Stomach smooth muscle (tissue), 2 donors: ENCODE results near the gene DNAJA3.

Experiments
- H3K27ac ChIP-seq: one replicate; pipeline ENCODE4 v1.7.0; 2013; ENCODE audit warnings: mild to moderate bottlenecking, low read length, inconsistent platforms
- H3K27me3 ChIP-seq, 2 donors: one replicate each; pipeline ENCODE4 v1.7.0; 2013; ENCODE audit warnings: low read length in 2 of 2; ENCODE audit not compliant: insufficient read depth in 2 of 2, control insufficient read depth in 1 of 2
- H3K36me3 ChIP-seq, 2 donors: one replicate each; pipeline ENCODE4 v1.7.0; 2013; ENCODE audit warnings: low read length in 2 of 2; ENCODE audit not compliant: control insufficient read depth in 2 of 2, insufficient read depth in 2 of 2
- H3K4me1 ChIP-seq: one replicate; pipeline ENCODE4 v1.7.0; 2013; ENCODE audit warnings: low read length; ENCODE audit not compliant: control insufficient read depth, insufficient read depth
- H3K4me3 ChIP-seq, 2 donors: one replicate each; pipeline ENCODE4 v1.7.0; 2013; ENCODE audit warnings: low read length in 2 of 2
- H3K9ac ChIP-seq, 2 donors: one replicate each; pipeline ENCODE4 v1.7.0; 2013; ENCODE audit warnings: low read length in 2 of 2, mild to moderate bottlenecking in 1 of 2
- H3K9me3 ChIP-seq, 2 donors: one replicate each; pipeline ENCODE4 v1.7.0; 2013; ENCODE audit warnings: low read length in 2 of 2; ENCODE audit not compliant: control insufficient read depth in 2 of 2
- donor health status: healthy.
- donor health status: Pancreatic carcinoma.

The DNAJA3 gene

DNA sequence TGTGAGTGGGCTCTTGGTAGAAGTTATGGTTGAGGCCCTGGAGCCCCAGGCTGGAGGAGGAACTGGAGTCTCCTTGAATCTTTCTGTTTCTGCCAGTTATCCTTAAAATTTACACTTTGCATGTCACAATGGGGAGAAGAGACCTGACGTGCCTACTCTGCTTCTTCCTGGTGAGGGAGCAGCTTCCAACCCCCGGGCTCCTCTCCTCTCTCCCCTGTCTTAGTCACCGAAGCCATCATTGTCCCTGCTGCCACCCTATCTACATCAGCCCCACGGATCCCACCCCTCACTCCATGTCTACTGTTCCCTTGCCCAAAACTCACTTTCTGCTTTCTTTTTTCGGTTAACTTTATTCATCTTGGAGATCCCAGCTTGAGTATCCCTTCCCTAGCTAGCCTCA, 17.6 kb downstream of the DNAJA3 start:
- Histone ChIP-seq H3K9me3 (no peaks in the 10 kb centered on the region), H3K36me3 (peaks cover 62% of the 10 kb centered on the region in 2 donors), H3K4me1 (no peaks in the 10 kb centered on the region), H3K27me3 (no peaks in the 10 kb centered on the region), H3K4me3 (no peak overlapping the region), H3K9ac (no peak overlapping the region), H3K27ac (no peak overlapping the region)

DNA sequence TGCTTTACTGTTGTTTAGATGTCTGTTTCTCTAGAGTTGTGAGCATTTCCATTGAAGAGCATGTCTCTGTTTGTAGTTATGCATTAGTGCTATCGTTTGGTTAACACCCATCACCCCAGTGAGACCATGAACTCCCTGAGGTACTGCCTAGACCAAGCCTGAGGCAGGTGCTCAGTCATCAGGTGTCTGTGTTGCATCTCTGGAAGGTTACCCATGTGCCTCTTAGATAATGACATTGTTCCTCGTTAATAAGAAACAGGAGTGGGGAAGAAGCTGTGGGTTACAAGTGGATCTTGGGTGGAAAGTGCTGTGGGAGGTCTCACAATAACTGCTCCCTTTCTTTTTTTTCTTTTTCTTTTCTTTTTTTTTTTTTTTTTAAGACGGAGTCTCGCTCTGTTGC, 18.3 kb downstream of the DNAJA3 start:
- no peaks in the 10 kb centered on the region for H3K9me3 ChIP-seq
- peaks cover 62 to 66% of the 10 kb centered on the region in 2 donors for H3K36me3 ChIP-seq
- no peaks in the 10 kb centered on the region for H3K27me3 ChIP-seq
- no peak overlapping the region for H3K27ac ChIP-seq
- no peak overlapping the region for H3K9ac ChIP-seq
- no peaks in the 10 kb centered on the region for H3K4me1 ChIP-seq
- no peak overlapping the region for H3K4me3 ChIP-seq

DNA sequence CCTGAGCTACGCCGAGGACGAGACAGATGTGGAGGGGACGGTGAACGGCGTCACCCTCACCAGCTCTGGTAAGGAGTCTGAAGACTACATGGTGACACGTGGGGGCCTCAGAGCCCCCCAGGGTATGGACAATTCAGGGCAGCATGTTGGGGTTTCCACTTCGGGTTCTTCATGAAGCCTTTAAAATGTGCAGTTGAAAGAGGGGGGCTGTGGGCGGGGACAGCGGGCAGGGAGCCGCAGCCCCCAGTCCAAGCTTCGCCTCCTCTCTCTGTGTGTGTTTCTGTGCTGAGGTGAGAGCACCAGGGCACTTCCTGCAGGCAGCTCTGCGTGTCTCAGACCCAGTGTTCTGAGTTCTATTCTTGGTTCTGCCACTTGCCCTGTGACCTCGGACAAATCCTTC, 24.8 kb downstream of the DNAJA3 start:
- Histone ChIP-seq H3K36me3 (peaks cover 50 to 58% of the 10 kb centered on the region in 2 donors), H3K27ac (no peak overlapping the region), H3K4me1 (no peaks in the 10 kb centered on the region), H3K4me3 (no peak overlapping the region), H3K9ac (no peak overlapping the region), H3K27me3 (no peaks in the 10 kb centered on the region), H3K9me3 (no peaks in the 10 kb centered on the region)

DNA sequence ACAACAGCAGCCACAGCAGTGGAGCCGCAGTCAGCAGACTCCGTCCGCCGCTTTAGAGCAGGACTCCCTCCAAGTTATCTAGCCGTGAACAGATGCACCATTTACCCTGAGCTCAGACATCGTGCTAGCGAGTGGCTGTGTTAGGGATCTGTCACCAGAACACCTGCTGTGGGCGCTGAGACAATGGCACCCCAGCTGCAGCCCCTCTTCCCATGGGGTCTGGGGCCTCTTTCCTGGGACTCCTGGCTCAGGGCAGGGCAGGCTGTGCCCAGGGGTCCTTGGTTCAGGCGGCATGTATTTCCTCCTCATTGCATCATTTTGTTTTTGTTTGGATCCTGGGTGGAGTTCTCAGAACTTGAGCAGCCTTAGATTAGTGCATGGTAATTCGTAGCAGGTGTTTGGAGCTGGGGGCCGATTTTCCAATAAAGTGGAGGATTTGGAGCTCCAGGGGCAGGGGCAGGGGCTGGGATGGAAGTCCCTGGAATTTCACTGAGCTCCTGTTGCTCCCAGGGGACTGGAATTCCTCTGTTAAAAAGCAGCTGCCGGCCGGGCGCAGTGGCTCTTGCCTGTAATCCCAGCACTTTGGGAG, 25.4 kb downstream of the DNAJA3 start:
- Histone ChIP-seq H3K9ac (no peak overlapping the region), H3K4me3 (no peak overlapping the region), H3K27ac (no peak overlapping the region), H3K27me3 (no peaks in the 10 kb centered on the region), H3K9me3 (no peaks in the 10 kb centered on the region), H3K4me1 (no peaks in the 10 kb centered on the region), H3K36me3 (peaks cover 55 to 59% of the 10 kb centered on the region in 2 donors)

DNA sequence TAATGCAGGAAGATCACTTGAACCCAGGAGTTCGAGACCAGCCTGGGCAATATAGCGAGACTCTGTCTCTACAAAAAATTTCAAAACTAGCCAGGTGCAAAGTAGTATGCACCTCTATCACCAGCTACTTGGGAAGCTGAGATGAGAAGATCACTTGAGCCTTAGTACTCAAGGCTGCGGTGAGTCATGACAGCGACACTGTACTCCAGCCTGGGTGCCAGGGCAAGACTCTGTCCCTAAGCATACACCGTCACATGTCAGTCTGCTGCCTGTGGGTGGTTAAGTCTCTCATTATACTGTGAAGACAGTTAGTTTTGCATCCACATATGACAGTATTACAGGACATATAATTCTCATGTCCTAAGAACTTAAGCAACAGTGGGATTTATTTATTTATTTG, 27.0 kb downstream of the DNAJA3 start:
- no peaks in the 10 kb centered on the region for H3K4me1 ChIP-seq
- peaks cover 58 to 59% of the 10 kb centered on the region in 2 donors for H3K36me3 ChIP-seq
- H3K27me3 ChIP-seq: no peaks in the 10 kb centered on the region
- H3K9me3 ChIP-seq: no peaks in the 10 kb centered on the region
- H3K9ac ChIP-seq: no peak overlapping the region
- no peak overlapping the region for H3K27ac ChIP-seq
- no peak overlapping the region for H3K4me3 ChIP-seq

DNA sequence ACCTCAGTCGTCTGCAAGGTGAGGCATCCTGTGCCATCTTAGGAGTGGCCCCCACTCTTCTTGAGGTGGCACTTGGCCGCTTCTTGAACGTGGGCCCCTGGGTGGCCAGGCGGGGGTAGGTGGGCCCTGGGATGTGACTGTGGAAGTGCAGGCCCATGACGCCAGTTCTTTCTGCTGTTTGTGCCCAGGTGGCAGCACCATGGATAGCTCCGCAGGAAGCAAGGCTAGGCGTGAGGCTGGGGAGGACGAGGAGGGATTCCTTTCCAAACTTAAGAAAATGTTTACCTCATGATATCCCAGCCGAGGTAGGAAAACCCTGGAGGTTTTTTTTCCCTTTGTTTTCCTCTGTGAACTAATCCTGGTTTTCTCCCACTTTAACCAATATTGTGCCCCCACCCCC, 29.0 kb downstream of the DNAJA3 start:
- Histone ChIP-seq H3K9ac (no peak overlapping the region), H3K27me3 (no peaks in the 10 kb centered on the region), H3K27ac (no peak overlapping the region), H3K9me3 (no peaks in the 10 kb centered on the region), H3K4me1 (no peaks in the 10 kb centered on the region), H3K4me3 (no peak overlapping the region), H3K36me3 (peaks cover 52 to 55% of the 10 kb centered on the region in 2 donors)

DNA sequence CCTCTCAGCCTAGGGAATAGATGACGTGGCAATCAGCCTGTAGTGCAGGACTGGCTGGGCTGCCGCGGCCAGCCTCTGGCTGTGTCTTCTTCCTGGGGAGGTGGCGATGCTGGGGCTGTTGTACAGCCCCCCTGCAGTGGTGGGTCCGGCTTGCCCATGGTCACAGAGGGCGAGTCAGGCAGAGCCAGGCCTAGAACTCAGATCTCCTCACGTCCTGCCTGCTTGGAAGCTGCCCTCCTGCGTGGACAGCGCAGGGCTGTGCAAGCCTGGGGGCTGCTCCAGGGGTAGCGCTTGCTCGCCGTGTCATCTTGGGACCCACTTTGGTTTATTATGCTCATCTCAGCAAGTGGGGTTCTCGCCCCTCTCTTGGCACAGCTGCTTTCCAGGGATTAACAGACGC, 29.4 kb downstream of the DNAJA3 start:
- Histone ChIP-seq H3K4me1 (no peaks in the 10 kb centered on the region), H3K27ac (no peak overlapping the region), H3K4me3 (no peak overlapping the region), H3K36me3 (peaks cover 50 to 54% of the 10 kb centered on the region in 2 donors), H3K9ac (no peak overlapping the region), H3K27me3 (no peaks in the 10 kb centered on the region), H3K9me3 (no peaks in the 10 kb centered on the region)

DNA sequence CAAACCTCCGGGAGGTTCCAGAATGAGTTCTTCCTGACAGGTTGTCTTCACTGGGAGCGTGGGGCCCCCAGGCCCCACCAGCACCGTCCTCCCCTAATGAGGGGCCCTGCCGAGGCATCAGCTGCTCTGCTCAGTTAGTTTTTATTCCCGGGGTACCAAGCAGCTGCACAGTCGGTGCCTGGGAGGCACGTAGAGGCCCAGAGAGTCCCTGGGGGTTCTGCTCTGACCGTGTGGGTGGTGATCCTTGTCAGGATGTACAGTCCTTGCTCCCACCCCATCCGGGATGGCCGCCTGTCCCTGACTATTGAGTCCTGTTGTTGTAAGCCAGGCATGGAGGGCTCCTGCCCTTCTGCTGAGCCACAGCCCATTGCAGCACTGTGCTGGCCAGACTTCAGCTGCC, 30.3 kb downstream of the DNAJA3 start:
- no peaks in the 10 kb centered on the region for H3K27me3 ChIP-seq
- H3K9ac ChIP-seq: no peak overlapping the region
- H3K27ac ChIP-seq: no peak overlapping the region
- H3K4me3 ChIP-seq: no peak overlapping the region
- H3K9me3 ChIP-seq: no peaks in the 10 kb centered on the region
- H3K36me3 ChIP-seq: peaks cover 42 to 45% of the 10 kb centered on the region in 2 donors
- no peaks in the 10 kb centered on the region for H3K4me1 ChIP-seq

DNA sequence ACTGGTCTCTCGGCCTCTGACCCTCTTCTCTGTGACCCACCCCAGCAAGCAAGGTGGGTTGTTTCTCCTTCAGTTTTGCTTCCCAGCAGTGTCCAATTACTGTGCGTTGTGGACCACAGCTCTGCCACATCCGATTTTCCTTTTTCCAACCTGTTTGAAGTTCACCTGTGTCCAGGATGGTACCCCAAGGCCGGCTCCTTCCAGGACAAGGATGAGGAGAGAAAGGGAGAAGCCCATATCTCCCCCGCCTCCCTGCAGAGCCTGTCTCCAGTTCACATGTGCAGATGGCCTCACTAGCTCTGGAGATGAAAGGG, 35.2 kb downstream of the DNAJA3 start:
- H3K9ac ChIP-seq: no peak overlapping the region
- peaks cover 29 to 31% of the 10 kb centered on the region in 2 donors for H3K36me3 ChIP-seq
- H3K4me1 ChIP-seq: no peaks in the 10 kb centered on the region
- no peaks in the 10 kb centered on the region for H3K27me3 ChIP-seq
- H3K27ac ChIP-seq: no peak overlapping the region
- H3K4me3 ChIP-seq: no peak overlapping the region
- H3K9me3 ChIP-seq: no peaks in the 10 kb centered on the region

DNA sequence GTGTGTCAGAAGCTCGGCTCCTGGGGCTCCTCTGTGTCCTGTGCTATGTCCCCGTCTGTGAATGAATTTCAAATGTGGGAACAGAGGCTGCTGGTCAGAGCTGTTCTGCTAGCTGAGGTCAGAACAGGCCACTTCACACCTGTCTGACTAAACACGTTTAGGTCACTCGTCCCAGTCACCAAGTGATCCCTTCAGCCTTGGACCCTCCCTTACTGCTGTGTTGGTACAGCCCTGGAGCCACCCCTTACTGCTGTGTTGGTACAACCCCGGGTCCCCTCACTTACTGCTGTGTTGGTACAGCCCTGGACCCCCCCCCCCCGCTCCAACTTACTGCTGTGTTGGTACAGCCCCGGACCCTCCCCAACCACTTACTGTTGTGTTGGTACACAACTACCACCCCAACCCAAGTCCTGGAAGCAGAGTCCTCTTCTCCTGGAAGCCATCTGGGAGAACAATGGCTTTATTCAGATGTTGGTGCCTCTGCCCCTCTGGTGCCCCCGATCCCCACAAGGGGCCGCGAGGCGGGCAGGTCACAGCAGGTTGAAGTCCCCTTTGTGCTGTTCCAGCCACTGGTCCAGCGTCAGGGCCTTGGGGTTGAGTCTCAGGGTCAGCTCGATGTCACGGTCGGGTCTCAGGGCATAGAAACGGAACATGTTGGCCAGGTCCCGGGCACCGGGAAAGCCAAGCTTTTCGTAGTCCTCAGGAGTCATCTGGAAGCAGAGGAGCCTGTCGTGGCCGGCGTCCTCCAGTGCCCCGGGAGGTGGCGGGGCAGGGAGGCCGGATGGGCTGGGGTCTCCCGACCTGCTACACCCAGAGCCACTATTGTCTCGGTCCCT, 35.8 kb downstream of the DNAJA3 start:
- Histone ChIP-seq H3K36me3 (peaks cover 25 to 29% of the 10 kb centered on the region in 2 donors), H3K9me3 (no peaks in the 10 kb centered on the region), H3K4me3 (no peak overlapping the region), H3K27ac (no peak overlapping the region), H3K27me3 (no peaks in the 10 kb centered on the region), H3K9ac (no peak overlapping the region), H3K4me1 (no peaks in the 10 kb centered on the region)

DNA sequence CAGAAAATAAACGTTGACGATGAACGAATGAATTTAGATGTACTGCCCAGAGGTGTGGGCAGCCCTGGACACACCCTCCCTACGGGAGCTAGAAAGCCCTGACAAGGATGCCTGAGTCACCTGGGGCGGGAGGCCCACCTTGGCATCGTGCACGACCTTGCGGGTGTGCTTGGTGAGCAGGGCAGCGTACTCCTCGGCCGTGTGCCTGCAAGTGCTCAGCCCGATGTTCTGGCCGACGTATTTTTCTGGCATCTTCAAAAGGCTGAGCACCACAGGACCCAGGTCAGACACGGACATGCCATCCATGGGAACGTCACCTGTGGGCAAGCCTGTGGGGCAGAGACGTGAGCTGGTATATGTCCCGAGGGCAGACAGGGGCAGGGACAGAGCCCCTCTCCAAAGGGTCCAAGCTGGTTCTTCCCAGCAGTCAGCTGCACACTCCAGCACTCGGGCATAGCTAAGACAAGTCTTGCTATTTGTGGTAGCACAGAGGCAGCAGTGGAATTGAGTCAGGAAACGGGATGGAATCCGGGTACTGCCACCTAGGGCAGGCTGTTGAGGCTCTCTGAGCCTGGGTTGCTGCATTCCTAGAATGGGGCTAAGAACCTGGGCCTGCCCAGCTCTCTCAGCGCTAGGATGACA, 38.0 kb downstream of the DNAJA3 start:
- no peak overlapping the region for H3K27ac ChIP-seq
- no peak overlapping the region for H3K9ac ChIP-seq
- no peaks in the 10 kb centered on the region for H3K27me3 ChIP-seq
- no peak overlapping the region for H3K4me3 ChIP-seq
- H3K9me3 ChIP-seq: no peaks in the 10 kb centered on the region
- H3K4me1 ChIP-seq: no peaks in the 10 kb centered on the region
- peaks cover 12 to 26% of the 10 kb centered on the region in 2 donors for H3K36me3 ChIP-seq
